Fibroblast of skin of right biceps (primary cell): ENCODE measurements around the gene ZNF474.
"Not testable (repeated sequence)": the region's sequence is repeated elsewhere in the genome, so short reads cannot be mapped to it uniquely, and the experiment has no call there.

Experiments
- DNase-seq: peaks from one replicate; pipeline ENCODE4 v3.0.0-alpha.2; 2013

Gene ZNF474

DNA sequence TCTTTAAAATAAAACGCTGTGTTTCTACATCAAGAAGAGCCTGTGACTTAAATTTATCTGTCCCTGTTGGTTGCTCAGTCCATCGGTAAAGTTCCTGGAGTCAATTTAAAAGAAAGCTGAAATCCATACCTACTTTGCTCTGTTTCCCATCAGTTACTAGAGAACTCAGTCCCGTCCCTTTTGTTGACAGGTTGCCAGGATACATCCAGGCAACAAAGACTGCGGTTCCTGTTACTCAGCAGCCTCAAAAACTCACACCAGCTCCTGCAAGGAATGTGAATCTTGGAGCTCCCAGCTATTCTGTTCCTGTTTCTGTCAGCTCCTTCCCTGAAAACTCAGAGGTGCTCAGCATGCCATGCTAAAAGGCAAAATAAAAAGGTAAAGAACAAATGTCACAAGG, at the start of gene ZNF474:
TSS of gene ZNF474 (plus strand) at position 241 of the 400 bp plus-strand sequence. CDS start 22,445 bp downstream, outside the sequence.
- peak; percentile 99 for DNase-seq

DNA sequence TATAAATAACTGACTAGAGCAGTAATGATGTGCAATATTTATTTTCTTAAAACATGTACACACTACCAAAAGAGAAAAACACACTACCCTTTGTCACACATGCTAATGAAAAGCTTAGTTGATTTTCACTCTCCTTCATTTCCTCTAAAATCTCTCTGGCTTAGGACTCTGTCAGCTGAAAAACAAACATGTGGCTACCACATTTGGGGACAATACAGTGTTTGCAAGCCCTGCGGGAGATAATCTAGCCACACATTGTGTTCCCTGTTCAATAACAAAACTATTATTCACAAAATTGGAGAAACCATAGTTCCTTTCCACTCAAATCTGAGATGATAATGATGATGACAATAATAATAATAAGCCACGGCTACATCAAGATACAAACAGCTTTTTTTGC, 47.8 kb upstream of the ZNF474 start:
- DNase-seq: no peak

DNA sequence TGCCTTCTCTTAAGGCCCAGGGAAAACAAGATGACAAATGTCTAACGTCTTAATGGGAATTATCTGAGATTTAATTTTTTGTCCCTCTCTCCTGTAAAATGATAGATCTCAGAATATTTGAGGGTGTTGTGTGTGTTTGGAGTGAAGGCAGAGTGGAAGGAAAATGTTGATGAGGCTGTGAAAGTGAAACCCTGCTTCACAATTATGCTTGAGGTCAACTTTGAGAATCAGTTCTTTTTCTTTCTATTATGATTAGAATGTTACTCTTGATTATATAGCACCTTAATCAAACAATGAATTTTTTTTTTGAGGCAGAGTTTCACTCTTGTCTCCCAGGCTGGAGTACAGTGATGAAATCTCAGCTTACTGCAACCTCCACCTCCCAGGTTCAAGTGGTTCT, 45.8 kb upstream of the ZNF474 start:
- DNase-seq: no peak

DNA sequence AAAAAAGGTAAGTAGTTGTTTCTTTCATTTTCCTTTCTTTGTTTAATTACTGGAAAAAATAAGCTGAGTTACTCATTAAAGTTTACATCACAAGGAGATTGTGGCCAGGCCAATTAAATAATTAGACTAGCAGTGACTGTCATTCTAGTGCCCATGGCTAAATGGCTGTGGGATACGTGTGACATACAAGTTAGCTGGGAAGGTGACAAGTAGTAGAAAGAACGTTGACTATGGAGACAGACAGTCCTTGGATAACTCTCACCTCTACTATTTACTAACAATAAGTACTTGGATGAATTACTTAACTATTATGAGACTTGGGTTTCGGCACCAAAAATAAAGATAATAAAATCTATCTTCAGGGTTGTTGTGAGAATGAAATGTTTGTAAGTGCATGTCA, 44.3 kb upstream of the ZNF474 start:
- no peak for DNase-seq

DNA sequence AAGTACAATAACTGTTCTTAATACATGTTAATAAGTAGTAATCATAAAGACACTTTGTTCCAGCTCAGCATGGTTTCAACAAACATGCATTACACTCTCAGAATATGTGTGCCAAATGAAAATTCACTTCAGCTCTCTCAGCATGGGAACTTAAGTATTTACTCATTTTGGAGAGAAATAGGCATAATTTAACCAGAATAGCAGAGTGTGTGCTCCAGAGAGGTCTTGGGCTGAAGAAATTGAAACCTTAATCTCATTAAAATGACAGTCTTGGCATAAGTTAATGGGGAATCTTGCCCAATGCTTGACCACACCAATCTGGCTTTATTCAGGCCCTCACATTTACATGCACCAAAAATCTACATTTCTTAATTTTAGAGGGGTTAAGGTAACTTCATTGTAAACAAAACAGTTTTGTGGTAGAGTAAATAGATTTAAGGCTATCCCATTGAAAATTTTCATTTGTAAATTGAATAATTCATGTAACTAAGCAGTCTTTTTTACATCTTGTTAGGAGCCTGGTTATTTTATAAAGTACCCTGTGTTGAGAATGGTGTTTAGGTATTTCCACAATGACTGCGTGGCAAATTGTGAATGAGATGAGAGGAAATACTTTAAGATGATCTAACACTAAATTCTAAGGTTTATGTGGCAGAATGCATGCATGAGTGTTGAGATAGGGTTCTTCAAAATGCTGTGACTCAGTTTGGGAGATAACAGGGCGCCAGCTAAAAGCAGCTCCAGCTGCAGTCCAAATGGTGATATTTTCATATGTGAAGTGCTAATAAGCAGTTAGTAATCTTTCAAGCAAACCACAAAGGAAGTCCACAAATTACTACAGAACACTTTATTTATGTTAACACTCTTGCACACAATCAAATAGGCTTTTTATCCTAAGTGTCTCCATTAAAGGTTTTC, 40.0 kb upstream of the ZNF474 start:
- peak; percentile 96 for DNase-seq

DNA sequence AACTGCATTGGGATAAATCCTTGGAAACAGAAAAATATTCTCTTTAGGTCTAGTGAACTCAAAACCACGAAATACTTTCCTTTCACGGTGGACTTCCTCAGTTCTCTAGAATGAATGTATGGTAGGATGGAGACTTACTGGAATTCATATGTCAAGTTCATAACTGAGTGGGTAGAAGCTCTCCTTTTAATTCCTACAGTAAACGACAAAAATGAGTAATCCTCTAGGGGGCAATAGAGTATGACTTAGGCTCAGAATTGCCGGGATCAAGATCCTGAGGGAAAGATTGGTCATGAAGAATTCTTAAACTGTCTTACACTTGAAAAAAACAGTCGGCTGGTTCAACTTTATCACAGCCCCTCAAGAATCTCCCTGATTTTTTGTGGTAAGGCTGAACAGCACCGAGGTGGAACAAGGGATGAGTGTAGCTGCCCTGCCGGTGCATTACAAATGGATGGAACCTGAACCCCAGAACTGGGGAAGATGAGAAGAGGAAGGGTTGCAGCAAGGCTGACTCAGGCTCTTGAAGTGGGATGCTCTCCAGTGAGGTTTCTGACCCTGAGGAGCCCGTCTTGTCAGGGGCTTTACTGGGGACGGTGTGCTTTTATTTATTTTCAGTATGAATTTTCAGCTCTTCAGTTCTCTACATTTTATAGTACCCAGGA, 37.3 kb upstream of the ZNF474 start:
- DNase-seq: peak; percentile 94

DNA sequence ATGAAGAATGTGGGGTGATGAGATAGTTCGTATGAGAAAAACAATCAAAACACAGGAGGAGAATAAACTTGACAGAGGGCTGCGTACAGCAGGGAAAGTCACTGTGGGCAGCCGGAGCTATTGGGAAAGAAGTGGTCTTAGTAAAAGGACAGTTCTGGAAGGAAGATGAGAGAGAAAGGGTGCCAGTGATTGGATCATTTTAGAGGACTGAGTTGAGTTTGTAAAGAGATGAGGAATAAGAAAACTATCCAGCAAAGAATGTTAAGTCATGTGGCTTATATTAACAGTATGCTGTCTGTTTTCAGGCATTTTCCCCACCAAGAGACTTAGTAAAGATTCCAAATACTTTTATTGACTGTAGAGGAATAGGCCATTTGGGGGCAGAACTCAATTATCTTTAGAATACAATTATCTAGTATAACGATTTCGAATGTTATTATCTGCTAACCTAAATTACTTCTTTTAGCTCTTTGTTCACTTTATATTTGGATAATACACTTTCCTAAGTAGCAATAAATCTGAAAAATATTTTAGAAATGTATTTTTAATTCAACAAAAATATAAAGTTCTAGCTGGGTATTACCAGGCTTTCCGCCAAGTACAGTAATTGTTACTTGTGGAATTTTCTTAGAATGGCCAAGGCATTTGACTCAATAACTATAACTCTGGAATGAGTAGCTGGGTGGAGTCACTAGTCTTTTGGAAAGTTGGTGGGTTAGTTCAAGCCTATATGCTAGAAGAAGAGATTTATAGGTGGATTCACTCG, 35.7 kb upstream of the ZNF474 start:
- DNase-seq: peak; percentile 96

DNA sequence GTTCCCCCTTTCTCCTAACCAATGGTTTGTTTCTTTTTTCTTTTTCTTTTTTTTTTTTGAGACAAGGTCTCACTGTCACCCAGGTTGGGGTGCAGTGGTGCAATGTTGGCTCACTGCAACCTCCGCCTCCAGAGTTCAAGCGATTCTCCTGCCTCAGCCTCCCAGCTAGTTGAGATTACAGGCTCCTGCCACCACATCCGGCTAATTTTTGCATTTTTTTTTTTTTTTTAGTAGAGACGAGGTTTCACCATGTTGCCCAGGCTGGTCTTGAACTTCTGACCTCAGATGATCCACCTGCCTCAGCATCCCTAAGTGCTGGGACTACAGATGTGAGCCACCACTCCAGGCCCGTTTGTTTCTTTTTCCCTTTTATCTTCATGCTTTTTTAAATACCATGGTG, 35.1 kb upstream of the ZNF474 start:
- not testable (repeated sequence) for DNase-seq

DNA sequence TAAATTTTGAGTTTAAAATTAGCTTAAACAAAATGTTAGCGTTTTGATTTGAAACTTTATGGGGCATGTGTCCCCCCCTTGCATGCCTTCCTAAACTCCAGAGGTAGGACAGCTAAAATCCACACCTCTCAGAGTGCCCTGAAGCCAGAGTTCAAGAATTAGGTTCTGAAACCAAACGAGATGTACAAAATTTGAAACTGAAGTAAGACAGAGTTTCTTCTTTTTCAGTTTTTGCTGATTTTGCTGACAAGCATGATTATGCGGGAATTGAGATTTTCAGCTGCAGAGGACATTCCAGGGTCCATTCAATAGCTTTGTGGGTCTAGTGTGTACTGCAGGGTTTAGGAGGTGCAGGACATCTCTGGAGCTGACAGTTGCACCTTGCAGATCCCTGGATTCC, 34.2 kb upstream of the ZNF474 start:
- DNase-seq: no peak

DNA sequence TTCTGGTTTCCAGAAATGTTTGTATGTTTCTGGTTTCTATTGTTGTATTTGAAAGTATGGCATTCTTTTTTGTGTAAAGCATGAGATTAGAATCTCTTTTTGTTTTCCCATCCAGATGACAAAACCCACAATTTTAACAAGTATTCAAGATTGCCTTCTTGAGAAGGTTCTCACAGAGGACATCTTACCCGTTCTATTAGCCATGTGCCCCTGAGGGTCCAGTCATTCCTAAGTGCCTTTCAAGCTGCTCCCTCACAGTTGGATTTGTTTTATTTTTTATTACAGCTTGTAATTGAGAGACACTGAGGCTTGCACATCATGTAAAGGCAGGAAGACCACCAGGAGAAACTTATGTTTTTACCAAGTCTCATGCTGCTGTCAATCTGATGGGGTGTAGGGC, 32.0 kb upstream of the ZNF474 start:
- no peak for DNase-seq

DNA sequence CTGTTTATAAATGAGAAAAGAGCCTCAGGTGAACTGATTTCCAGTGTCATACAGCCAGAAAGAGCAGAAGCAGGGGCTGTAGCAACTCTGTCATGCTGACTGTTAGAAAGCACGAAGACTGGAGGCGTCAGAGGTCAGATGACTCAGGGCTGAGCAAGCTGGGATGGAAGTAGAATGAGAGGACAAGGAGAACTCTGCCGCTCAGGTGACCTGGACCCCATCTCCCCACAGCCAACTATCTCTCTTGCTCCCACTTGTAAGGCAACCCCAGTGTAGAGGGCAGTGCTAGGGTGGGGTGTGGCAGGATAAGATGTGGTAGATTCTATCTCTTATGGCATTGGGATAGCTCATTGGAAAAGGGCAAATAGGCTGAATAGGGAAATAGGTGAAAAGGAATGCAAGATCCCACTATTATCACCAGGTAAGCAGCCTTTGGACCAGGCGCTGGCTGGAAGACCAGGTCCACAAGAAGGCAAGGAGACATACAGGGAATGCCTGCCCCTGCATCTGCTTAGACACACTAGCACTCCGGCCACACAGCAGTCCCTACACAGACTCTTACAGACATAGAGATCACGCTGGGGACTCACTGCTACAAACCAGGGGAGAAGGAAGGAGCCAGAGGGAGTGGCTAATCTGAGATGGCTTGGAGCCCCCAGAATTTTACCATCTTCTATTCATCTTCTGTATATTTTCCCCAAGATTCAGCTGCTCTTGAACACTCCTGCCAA, 30.1 kb upstream of the ZNF474 start:
- peak; percentile 77 for DNase-seq

DNA sequence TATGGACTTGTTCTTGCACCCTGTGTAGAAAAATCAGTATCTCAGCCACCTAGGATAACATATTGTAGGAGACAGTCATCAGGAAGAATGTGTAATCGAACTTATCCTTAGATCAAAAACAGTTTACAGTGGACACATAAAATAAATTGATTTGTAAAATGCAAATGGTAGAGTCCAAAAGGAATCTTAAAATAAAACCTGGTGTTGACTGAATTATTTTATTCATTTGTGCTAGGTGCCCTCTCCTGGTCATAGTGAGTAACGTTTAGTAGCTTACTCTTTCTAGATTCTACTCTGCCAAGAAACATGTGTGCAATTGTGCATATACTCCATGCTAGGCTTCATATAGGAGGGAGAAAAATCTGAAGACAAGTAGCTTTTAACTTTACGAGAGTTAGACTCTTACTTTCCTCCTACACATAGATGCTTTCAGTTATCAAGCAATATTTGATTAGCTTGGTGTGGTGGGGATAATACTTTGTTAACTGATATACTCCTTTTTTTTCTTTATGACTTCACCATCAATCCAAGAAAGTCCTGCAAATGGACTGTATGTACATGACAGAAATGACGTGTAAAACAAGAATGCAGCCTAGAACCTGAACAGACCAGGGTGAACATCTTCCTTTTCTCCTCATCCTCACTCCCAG, 27.6 kb upstream of the ZNF474 start:
- peak; percentile 76 for DNase-seq

DNA sequence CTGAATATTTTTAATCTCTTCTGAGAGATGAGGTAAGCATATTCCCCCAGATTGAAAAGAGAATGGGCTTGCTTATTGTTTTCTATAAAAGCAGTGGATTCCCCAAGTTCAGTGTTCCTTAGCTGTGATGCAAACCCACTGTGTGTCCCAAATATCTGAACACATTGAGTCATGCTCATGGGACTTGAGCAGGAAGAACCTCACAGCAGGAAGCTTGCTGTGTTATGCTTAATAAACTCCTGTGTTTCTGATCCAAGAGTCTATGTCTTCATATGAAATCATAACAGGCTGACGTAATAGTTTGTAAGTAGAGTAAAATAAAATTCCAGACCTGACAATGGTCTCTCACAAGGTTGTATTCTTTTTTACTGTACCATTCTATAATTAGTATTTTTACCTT, 26.5 kb upstream of the ZNF474 start:
- DNase-seq: peak; percentile 84

DNA sequence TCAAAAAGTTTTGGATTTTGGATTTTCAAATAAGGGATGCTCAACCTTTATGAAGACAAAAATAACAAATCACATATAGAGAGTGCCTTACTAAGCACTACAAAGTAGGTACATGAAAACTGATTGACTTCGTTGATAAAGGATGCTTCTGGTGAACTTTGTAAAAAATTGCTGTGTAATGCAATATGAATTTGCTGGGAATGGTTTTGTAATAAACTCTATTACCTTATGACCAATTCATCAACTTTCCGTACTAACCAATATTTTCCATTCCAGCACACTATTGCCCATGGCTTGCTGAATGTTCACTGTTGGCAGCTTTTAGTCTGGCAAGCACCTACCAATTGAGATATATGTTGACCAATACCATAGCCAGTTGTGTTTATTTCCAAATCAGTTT, 23.4 kb upstream of the ZNF474 start:
- no peak for DNase-seq

DNA sequence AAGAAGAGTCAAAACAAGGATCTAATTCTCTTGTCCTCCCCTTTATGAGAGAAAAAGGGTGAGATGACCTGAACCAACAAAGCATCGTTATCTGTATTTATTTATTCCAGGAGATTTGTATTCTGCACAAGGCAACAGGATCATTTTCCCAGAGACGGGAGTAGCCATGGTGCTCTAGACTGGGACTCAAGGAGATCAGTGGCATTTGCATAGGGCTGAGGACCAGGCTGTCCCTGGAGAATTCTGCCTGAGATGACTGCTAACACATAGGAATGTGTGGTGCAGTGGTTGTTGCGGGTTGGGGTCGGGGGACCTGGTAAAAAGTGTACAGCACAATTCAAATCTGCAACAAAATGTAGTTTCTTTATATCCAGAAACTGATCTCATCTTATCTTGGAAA, 22.3 kb upstream of the ZNF474 start:
- no peak for DNase-seq

DNA sequence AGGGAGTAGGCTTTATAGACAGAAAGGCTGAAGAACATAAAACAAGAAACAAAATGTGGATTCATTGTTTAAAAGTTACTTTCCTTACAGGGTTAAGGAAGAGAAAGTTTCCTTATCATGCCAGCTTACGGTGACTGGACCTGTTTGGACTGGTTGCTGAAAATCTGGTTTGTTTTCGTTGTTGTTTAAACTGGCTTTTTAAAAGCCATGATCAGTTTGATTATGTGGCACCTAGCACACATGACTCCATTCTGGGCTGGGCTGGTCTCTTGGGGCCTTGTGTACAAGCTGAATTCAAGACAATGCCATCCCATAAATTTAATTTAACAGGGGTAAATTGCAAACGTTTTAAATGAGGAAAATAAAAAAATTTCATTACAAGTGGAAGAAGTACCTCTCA, 18.4 kb upstream of the ZNF474 start:
- DNase-seq: no peak

DNA sequence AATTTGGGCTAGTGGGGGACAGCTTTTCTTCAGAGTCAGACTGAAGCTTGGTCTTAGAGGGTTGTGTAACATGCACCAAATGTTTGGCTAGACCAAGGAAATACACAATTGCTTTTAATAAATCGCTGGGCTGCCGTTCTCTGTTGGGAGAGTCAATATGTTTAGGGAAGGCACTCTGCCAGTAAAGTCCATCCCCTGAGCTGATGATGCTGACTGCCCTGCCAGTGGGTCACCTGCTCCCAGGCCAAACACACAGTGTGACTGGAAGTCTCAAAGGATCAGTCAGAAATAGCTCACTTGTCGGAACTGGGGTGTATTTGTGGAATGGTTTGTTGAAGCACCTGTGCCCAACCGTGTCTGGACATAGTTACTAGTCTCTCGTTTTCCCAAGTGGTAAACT, 17.9 kb upstream of the ZNF474 start:
- no peak for DNase-seq

DNA sequence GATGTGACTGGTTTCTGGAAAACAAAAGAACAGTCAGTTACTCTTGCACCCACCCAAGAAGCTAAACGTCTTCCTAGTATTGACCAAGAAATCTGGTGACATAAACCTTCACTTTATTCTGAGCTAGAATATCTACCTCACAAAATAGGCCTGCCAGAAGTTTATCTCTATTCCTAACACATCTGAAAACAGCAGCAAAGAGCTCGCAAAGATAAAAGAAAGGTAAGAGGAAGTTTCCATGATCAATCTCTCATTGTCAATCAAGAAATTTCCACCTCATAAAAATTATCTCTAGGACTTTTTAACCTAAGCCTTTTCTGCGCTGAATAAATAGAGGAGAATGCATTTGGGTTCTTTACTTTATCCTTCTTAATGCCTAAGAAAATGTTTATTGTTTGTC, 17.3 kb upstream of the ZNF474 start:
- no peak for DNase-seq

DNA sequence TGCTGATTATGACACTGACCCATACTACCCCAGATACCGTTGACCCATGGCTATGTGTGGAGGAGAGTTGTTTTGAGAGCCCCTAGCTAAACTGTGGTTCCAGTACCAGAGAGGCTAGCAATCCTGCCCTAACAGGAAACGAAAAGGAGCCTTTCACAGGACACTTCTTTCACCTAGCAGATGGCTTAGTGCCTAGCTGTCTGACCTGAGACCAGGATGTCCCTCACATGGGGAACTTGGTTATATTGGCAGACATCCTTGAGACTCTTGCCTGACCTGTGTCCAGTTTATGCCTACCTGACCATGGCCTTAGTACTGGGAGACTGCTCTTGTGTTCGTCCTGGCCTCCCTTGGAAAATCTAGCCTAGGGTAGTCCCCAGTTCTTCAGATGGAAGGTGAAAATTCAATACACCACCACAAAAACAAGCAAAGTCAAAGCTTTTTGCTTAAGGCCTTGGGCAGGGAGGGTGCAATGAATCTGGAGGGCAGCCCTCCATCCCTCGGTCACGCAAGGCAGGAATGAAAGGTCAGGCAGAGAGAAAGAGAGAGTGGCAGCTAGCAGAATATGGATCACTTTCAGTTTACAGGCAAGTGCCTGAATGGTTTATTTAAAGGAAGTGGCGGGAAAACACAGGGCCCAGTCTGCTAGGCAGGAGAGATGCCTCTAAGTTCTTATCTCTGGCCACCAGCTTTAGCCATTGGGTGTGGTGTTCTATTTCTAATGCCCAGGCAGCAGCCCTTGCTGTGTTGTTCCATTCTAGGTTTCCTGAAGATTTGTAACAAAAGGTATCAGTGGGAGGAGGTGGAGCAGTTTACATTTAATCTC, 16.4 kb upstream of the ZNF474 start:
- no peak for DNase-seq

DNA sequence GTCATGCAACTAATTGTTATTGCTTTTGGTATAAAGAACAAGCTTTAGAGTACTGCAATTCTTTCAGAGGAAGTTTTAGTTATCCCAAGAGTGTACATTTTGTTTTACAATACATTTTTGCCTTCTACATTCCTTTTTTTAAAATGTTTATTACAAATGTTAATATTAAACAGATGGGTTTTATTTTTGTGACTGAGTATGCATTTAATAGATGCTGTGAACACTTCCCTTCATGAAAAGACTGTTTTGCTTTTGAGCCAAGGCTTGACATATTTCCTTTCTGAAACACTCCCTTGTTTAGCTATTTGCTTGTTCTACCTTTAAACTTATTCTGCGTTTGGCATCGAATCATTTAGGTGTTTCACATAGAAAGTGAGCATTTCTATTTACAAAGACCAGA, 14.8 kb upstream of the ZNF474 start:
- no peak for DNase-seq

DNA sequence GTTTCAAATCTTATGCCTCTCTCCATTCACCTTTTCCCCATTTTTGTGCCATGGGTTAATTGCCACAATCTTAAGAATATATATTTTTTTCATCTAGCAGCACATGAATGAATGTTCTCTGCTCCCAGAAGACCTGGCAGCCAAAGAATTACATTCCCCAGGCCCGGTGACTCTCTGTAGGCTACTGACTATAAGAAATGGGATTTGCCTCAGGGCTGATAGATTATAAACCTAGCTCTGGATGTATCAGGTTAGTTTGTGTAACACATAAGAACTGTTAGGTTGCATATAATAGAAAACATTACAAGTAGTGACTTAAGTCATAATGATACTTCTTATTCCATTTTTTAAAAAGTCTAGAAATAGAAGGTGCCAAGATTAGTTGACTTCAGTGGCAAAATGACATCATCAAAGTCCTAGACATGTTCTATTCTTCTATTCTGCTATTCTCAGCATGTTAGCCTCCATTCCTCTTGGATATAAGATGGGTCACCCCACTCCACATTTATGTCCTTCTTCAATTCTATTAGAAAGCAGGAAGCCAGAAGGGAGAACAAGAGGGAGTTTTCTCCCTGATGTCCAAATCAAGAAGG, 10.9 kb upstream of the ZNF474 start:
- no peak for DNase-seq
